ENCODE results near the gene CFAP251.
"Not testable (repeated sequence)": the region's sequence is repeated elsewhere in the genome, so short reads cannot be mapped to it uniquely, and the experiment has no call there.

The CFAP251 gene

DNA sequence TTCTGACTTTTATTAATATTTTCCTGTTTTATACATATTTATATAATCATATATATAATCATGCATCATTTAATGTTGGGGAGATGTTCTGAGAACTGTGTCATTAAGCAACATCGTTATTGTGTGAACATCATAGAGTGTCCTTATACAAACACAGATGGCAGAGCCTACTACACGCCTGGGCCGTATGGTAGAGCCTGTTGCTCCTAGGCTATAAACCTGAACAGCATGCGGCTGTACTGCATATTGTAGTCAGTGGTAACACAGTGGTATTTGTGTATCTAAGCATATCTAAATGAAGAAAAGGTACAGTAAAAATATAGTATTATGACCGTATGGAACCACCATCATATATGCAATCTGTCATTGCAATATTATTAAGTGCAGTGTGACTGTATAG, 58.6 kb downstream of the CFAP251 start:
- DNase-seq = no peak

DNA sequence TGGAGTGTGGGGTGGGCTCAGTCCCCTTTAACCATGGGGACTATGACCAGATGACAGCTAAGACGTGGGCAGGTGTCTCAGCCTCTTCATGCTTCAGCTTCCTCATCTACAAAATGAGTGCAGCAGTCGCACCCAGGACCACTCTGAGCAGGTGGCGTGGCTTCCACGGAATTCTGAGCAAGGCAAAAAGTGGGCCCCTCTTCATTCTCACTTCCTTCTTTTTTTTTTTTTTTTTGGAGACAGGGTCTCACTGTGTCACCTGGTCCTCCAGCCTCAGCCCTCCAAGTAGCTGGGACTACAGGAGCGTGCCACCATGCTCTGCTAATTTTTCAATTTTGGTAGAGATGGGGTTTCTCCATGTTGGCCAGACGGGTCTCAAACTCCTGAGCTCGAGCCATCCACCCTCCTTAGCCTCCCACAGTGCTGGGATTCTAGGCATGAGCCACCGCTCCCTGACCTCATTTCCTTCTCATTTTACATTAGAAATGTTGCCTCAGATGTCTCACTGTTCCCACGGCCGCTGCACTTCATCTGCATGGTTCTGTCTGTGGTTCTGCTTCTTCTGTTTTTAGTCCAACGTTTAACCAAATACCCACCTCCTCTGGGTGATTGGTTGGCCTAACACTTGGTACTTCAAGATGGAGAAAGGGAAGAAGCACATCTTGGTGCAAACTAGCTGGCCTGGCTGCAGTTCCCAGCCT, 61.9 kb downstream of the CFAP251 start:
- DNase-seq = no peak

DNA sequence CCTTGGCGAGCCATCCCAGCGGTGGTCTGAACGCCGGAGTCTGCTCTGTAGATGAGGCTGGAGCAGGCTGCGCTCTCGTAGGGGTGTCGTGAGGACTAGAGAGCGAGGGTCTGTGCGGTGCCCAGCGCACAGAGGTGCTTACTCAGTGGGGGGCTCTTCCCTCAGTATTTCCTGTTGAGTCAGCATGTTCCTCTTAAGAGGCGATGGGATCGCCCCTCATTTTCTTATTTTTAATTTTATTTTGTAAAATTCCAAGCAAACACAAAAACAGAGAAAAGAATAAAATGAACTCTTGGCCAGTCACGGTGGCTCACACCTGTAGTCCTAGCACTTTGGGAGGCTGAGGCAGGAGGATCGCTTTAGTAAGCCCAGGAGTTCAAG, 62.5 kb downstream of the CFAP251 start:
- no peak for DNase-seq

DNA sequence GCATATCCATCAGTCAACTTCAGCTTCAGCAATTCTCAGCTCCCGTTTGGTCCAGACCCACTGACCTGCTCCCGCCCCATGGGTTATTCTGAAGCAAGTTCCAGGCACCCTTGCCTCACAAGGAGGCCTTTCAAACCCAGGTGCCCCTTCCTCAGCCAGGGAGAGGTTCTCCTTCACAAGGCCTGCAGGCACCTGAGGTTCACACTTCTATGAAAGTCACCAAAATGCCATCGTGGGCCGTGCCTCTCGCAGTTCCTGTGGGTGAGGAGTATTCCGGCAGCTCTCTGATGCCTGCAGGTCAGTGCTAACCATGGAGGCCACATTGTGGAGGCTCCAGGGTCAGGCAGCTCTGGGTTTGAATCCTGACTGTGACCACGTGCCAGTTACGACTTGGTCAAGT, 63.1 kb downstream of the CFAP251 start:
- DNase-seq = no peak

DNA sequence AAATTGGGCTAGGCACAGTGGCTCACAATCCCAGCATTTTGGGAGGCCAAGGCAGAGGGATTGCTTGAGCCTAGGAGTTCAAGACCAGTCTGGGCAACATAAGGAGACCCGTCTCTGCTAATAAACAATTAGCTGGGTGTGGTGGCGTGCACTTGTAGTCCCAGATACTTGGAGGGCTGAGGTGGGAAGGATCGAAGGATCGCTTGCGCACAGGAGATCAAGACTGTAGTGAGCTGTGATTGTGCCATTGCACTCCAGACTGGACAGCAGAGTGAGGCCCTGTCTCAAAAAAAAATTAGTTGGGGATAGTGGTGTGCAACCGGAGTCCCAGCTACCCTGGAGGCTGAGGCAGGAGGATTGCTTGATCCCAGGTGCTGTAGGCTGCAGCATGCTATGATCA, 64.6 kb downstream of the CFAP251 start:
- DNase-seq = no peak

DNA sequence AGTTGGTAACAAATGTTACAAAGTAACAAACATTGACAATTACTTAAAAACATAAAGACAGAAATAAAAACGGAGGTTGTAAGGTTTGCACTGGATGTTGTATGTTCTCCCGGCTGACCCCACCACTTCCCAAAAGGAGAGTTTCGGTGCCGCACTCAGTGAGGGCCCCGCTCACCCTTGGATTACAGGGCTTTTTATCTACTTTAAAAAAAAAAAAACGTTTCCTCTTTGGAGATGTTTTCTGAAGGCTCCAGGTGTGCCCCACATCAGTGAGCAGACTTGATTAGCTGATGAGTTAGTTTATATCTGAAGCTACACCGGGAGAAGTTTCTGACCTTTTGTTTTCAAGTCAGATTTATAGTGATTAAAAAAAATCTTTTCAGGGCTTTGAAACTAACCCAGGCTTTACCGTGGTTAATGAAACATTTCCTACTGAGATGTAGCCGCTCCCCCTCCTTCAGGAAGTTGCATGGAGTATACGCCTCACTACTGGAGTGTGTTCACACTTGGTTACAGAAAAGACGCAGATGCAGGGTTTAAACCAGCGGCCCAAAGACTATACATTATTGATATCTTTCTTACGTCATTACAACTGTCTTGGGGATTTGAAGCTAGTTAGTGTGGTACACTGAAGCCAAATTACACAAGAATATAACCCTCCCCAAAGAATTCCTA, 65.3 kb downstream of the CFAP251 start:
- DNase-seq = no peak

DNA sequence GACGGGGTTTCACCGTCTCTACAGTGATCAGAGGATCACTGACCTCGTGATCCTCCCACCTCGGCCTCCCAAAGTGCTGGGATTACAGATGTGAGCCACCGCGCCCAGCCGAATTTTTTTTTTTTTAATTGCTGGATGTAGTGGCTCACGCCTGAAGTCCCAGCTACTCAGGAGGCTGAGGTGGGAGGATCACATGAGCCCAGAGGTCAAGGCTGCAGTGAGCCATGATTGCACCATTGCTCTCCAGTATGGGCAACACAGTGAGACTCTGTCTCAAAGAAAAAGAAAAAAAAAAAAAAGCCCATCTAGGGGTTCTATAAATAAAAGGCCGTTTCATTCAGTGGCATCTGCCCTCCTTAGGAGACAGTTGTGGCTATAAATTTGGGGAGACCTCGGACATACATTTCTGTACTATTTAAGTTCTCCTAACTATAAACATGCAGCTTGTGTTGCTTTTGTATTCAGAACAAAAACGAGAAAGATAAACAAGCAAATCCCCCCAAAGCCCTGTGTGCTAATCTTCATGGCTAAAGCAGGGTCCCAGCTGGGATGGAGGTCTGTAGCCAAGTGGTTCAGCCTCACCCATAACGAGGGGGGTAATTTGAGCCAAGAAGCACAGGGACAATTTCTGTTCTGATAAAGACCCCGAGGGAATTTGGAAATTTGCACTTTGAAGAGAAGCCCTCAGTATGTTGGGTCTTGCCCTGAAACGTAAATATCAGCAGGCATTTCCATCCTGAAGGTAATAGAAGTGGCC, 68.3 kb downstream of the CFAP251 start:
- no peak for DNase-seq

DNA sequence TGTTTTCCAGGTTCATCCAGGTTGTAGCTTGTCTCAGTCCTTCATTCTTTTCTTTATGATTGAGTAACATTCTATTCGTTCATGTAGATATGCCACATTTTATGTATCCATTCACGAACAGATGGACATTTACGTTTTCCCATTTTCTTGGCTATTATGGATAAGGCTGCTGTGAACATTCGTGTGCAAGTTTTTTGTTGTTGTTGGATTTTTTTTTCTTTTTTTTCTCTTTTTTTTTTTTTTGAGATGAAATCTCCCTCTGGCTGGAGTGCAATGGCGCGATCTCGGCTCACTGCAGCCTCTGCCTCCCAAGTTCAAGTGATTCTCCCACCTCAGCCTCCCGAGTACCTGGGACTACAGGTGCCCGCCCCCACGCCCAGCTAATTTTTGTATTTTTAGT, 70.1 kb downstream of the CFAP251 start:
- DNase-seq = not testable (repeated sequence)

DNA sequence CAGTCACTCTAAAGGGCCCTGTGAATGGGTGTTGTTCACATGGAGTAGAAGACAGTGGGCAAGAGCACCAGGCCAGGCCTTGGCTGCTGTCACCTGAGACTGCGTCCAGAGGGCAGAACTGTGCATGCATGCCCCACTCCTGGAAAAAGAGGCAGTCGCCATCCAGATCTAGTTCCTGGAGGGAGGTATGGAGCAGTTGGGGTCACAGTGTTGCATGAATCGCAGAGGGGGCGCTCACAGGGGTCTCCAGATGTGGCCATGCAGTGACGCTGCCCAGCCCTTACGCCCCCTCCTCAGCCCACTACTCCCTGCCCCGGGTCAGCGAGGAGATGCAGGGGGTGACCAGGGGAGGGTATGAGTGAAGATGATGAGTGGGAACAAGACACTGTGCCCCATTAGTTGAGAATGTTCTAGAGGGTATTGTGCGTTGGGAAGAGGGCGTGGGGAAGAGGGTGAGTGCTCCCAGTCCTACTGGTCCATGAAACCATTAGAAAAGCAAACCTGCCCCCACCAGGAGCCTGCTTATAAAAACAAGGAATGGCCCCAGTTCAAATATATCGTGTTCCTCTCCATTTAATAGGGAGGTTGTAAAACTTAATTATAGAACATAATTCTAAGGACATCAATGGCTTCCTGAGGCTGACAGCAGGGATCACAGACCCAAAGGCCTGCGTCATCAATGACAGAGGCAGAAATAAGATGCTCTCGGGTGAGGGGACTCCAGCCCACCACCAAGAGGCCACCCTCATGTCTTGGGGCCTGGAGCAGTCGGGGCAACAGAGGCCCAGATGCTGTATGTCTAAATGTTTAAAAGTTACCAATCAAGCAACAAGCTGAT, 71.1 kb downstream of the CFAP251 start:
- DNase-seq = no peak

DNA sequence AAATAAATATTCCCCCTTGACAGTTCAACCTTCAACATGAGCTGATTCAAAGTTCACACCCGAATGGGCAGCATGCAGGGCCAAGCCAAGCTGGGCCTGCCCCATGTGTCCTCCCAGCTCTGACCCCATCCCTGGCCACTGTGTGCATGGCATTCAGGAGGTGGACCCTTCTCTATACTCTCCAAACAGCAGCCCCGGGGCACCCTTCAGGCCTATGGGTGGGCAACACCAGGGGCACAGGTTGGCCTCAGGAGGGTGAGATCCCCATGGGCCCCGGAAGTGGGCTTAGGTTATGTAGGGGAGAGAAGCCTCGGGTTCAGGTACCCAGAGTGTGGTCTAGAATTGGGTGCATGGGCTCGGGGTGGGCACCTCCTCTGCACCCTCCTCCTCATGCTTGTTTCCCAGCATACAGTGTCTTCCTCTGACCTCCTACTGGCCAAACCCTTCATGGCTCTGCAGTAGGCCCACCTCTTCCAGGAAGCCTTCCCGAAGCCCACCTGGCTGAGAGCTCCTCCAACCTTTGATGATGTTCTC, 71.8 kb downstream of the CFAP251 start:
- DNase-seq = no peak

DNA sequence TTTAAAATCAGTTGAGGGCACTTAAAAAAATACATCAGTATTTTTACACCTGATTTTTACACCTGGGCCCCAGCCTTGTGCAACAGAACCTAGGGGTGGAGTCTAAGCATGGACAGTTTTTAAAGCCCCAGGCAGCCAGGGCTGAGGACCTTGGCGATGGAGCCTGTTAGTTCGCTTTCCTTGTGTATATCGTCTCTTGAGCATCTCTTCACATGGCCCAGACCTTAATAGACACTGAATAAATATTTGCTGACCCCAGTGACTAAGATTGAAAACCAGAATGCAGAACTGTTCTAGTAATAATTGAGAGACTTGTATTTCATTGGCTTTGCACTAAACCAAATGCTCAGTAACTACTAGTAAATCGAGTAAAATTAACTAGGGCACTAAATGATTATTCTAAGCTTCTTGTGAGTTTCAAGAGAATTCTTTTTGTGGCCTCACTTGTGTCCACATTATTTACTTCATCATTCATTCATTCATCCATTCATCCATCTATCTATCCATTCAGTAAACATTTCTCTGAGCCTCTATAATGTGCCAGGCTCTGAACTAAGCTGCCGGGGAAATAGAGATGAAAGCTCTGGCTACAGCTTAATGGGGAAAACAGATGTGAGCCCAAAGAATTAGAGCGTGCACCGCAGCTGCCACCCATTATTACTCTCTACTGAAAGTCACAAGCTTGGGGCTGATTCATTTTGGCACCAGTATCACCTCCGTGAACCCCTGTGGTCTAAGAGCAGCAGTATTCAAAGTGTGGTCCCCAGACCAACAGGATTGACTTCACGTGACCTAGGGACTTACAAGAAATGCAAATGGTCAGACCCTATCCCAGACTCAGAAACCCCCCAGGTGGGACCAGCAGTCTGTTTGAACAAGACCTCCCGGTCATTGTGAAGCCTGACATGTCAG, 72.6 kb downstream of the CFAP251 start:
- DNase-seq = no peak

DNA sequence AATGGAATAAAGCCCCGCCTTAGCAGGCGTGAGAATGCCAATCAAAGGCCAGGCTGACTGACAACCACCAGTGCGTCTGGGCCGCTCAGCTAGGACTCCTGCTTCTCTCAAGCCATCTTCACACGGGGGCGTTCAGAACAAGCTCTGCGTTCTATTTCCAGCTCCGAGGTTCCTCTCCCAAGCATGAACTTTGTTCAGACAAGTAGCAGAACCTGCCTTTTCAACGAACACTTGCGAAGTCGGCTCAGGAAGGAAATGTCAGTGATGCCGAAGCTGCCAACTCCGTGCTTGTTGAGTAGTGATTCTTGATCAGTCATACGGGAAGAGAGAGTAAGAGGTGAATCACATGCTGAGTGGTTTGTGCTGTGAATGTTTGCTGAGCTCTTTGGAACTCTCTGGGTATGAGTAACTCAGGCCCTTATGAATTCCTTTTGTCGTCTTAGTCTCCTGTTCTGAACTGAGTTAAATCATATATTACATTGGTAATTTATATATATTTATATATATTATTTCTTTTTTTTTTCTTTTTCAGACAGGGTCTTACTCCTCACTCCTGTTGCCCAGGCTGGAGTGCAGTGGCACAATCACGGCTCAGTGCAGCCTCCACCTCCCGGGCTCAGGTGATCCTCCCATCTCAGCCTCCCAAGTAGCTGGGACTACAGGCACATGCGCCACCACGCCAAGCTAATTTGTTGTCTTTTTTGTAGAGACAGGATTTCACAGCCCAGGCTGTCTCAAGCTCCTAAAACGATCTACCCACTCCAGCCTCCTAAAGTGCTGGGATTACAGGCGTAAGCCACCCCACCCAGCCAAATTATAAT, 73.9 kb downstream of the CFAP251 start:
- peak; percentile 21 for DNase-seq

DNA sequence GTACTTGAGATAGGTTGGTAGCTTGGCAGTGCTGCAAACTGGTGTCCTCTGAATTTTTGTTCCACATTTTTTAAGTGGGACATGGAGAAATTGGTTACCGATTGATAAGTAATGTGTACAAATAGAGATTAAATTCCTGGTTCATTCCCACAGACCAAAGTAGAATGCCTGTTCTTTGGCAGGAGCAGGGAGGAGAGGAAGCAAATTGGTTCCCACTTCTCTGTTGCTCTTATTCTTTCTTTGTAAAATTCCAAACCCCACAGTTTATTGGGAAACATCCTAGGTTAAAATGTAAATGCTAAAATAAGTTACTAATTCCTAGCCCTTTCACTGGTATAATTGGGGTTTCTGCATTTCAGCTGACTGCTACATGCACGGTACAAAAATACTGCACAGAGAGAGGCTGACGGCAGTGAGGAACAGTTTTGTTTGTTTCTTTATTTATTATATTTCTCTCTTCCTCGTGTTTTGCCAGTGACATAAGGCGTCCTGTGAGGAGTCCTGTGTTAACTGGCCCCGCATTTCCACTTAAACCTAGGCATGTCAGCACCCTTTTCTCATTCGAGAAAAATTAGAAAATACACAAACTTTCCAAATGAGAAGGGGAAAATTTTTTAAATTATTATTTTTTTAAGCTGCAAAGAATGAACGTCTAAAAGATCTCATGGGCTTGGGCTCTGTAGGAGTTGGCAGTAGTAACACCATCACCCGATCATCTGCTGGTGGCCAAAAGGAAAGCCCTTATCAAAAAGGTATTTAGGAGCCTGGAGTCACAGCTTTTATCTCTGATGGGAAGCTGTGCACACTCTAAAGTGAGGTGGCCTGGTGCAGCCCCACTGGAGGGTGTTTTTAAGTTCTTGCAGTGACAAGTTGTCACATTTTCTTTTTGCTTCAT, 77.9 kb downstream of the CFAP251 start:
- no peak for DNase-seq

DNA sequence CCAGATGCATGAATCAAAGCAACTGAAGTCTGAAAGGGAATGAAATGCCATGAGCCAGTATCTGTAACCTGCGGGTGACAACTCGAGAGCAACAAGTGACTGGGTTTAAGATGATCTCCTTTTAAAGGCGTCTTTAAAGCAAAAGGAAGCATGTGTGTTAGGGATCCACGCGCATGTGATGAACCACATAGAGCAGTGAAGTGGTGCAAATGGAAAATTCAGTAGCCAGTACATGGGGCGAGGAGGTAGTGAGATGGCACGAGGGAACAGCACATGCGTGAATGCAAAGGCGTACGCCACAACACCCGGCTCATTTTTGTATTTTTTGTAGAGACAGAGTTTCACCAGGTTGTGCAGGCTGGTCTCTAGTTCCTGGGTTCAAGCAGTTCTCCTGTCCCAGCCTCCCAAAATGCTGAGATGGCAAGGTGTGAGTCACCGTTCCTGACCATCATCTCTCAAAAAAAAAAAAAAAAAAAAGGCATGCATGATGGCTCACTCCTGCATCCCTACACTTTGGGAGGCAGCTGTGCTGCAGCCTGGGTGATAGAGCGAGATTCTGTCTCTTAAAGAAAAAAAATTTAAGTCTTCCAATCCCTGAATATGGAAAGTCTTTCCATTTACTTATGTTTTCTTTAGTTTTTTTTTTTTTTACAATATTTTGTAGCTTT, 78.7 kb downstream of the CFAP251 start:
- DNase-seq = no peak

DNA sequence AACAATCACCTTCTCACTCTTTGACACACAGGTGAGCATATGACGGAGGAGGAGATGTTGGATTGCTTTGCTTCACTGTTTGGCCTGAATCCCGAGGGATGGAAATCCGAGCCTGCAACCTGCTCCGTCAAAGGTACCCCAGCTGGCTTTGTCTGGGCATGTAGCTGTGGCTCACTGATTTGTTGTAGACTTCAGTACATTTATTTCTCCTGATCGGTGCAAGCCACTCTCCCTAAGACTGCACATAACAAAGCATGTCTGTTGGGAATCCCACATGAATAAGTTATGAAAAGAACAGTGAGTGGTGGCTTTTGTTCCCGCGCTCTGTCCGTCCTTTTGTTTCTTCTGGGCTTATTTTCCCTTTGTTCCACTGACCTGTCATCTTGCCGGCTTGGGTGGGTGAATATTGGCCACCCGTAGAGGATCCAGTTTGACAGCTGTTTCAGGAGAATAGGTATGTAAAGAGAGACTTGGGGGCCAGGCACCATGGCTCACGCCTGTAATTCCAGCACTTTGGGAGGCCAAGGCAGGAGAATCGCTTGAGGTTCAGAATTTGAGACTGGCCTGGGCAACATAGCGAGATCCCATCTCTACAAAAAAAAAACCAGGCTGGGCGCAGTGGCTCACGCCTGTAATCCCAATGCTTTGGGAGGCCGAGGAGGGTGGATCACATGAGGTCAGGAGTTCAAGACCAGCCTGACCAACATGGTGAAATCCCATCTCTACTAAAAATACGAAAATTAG, 83.2 kb downstream of the CFAP251 start:
- DNase-seq = no peak

DNA sequence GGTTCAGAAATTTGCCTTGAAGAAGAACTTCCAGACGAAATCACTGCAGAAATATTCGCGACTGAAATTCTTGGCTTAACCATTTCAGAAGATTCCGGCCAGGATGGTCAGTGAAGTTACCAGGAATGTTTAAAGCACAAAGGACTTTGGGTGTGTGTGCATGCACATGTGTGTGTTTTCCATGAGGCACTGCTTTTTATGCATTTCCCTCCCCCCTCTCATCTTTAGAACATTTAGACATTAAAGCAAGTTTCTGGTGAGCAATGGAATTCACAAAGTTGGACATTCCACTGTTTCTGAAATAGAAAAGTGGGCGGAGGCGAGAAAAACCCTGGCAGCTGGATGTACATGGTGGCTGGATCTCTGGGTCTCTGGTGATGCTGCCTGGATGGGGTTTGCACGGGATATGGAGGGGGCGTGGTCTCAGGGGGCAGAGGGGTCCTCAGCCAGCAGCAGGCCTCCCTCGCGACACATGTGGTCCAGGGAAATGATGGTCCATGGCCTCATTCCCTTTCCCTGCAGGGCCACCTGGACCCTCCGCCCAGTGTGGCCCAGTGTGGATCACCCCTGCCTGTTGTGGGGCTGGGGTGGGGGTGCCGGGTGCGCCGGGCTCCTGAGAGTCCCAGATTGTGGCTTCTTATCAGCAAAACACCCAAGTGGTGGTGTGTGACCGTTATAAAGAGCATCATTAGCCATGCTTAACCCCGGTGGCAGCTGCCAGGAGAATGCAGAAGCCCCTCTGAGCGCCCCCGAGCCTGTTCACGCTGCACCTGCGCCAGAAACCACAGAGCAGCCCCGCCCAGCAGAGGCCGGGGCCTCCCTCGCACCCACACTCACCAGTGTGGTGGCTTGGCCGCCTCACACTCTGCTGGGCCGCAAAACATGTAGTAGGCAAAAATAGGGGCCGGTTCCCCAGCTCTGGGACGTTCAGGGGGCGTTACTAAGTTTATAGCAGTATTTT, 85.5 kb downstream of the CFAP251 start:
- no peak for DNase-seq

DNA sequence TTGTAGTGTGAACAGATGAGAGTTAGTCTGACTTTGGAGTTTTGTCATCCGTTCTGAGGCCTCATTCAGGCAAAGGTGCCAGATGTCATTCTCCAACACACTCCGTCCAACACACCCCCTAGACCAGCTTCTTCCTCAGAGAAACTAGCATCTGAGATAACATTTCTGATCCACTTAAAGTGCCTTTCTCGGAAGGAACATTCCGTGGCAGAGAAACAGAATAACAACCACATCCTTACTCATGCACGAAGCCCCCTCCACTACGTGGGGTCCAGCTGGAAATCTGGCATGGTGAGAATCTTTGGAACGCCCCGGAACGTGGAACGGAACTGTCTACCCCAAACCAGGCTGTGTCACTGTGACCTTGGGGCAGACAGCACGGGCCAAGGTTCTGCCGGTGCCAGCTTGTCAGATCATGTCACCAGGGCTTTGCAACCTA, 86.3 kb downstream of the CFAP251 start:
- DNase-seq = no peak
